A673 (cell line): Measurements from ENCODE around the gene GART. TPM values are rescaled to one million over a fixed set of nuclear protein-coding genes. Genes with fewer than 3 reads are reported as not detected.

Experiments used
- BruUV-seq: library from RNA; stranded (reverse); fragments of 400-500 nt; replicated peaks from 2 replicates; lab custom pipeline; 2021; lab: Mats Ljungman, UMichigan
- CTCF ChIA-PET: fragments of 300-600 bp; sonication (Branson Sonifier 250); formaldehyde crosslinking; loops from one replicate; lab custom pipeline; 2022; ENCODE audit warnings: antibody characterized with exemption; lab: Charles Lee
- POLR2A ChIA-PET: fragments of 300-600 bp; sonication (Branson Sonifier 250); formaldehyde crosslinking; loops from one replicate; lab custom pipeline; 2022; ENCODE audit warnings: antibody characterized with exemption; ENCODE audit not compliant: low non-redundant PET; lab: Charles Lee
- DNase-seq: peaks from one replicate; pipeline ENCODE4 v3.0.0-alpha.2; 2015; ENCODE audit warnings: low spot score
- H3K27ac ChIP-seq: fragments of 200-600 bp; sonication (generic); 2 replicates; pipeline ENCODE4 v1.5.1; 2016; ENCODE audit warnings: mixed run types, low read depth, mild to moderate bottlenecking, mixed read lengths, antibody characterized with exemption, low read length; ENCODE audit not compliant: poor library complexity, severe bottlenecking
- H3K27me3 ChIP-seq: fragments of 200-600 bp; sonication (generic); replicated peaks from 2 replicates; pipeline ENCODE4 v1.6.1; 2017; ENCODE audit warnings: mixed run types, low read depth, mild to moderate bottlenecking, mixed read lengths, antibody characterized with exemption, low read length; ENCODE audit not compliant: insufficient read depth, poor library complexity
- H3K36me3 ChIP-seq: fragments of 200-600 bp; sonication (generic); 2 replicates; pipeline ENCODE4 v1.6.1; 2016; ENCODE audit warnings: mixed run types, mild to moderate bottlenecking, mixed read lengths, antibody characterized with exemption, low read length; ENCODE audit not compliant: insufficient read depth, poor library complexity, severe bottlenecking
- H3K4me1 ChIP-seq: fragments of 200-600 bp; sonication (generic); 2 replicates; pipeline ENCODE4 v1.6.1; 2017; ENCODE audit warnings: mixed run types, mild to moderate bottlenecking, mixed read lengths, antibody characterized with exemption, low read length; ENCODE audit not compliant: insufficient read depth, poor library complexity, severe bottlenecking
- H3K4me3 ChIP-seq: fragments of 200-600 bp; sonication (generic); 2 replicates; pipeline ENCODE4 v1.5.1; 2016; ENCODE audit warnings: low read depth, mixed run types, mild to moderate bottlenecking, mixed read lengths, low read length; ENCODE audit not compliant: poor library complexity, severe bottlenecking
- H3K9me3 ChIP-seq: fragments of 200-600 bp; sonication (generic); 2 replicates; pipeline ENCODE4 v1.6.1; 2016; ENCODE audit warnings: mixed run types, low read depth, mild to moderate bottlenecking, mixed read lengths, antibody characterized with exemption, low read length; ENCODE audit not compliant: poor library complexity, severe bottlenecking
- EZH2 ChIP-seq: fragments of 200-600 bp; sonication (generic); IDR thresholded peaks from 2 replicates; pipeline ENCODE4 v1.6.1; 2017; ENCODE audit warnings: borderline replicate concordance, low read depth, mild to moderate bottlenecking, mixed read lengths, antibody characterized with exemption, low read length; ENCODE audit not compliant: poor library complexity, severe bottlenecking
- intact Hi-C: fragments of 100-400 bp; cut with micrococcal nuclease; formaldehyde crosslinking; loops from one replicate; pipeline ENCODE4 v1.10.0; 2022; ENCODE audit not compliant: unreplicated experiment
- total RNA-seq: library from RNA; stranded (reverse); gene quantifications from 2 replicates; pipeline ENCODE4 v1.2.3, GENCODE V29; 2021
- TF ChIP-seq, protein P1 (sequence below): fragments of 300-800, 200-600 bp; sonication (generic); conservative IDR thresholded peaks from 2 replicates; pipeline ENCODE4 v1.5.1; 2017; ENCODE audit warnings: low read depth, mild to moderate bottlenecking, antibody characterized with exemption, low read length, moderate library complexity, mixed read lengths

GART gene
- total RNA-seq, 1 experiment from 2014 or later = 210 TPM

DNA sequence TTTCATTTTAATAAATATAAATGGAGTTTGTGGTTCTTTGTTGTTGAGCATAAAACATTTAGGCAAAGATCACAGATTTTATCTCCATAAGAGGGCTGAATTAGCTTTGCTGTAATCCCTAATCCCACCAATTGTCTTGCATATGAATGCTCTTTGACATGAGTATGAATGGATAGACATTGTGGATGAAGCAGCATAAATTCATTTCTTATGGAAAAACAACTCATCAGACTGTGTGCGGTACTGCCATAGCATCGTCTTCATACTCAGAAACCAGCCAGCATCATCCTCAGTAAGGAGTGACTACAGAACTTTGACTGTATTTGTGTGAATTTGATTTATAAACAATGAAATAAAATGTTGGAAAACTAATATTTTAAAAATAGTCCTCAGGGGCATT, 20.5 kb upstream of the GART start:
- H3K36me3 ChIP-seq = peaks cover 84% of the 10 kb centered on the region
- no TSS peak for BruUV-seq
- TF ChIP-seq, protein P1, sequence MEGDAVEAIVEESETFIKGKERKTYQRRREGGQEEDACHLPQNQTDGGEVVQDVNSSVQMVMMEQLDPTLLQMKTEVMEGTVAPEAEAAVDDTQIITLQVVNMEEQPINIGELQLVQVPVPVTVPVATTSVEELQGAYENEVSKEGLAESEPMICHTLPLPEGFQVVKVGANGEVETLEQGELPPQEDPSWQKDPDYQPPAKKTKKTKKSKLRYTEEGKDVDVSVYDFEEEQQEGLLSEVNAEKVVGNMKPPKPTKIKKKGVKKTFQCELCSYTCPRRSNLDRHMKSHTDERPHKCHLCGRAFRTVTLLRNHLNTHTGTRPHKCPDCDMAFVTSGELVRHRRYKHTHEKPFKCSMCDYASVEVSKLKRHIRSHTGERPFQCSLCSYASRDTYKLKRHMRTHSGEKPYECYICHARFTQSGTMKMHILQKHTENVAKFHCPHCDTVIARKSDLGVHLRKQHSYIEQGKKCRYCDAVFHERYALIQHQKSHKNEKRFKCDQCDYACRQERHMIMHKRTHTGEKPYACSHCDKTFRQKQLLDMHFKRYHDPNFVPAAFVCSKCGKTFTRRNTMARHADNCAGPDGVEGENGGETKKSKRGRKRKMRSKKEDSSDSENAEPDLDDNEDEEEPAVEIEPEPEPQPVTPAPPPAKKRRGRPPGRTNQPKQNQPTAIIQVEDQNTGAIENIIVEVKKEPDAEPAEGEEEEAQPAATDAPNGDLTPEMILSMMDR = no peak
- TF ChIP-seq EZH2 = no peak
- CTCF ChIA-PET = no interaction called here
- no peaks in the 10 kb centered on the region for H3K27me3 ChIP-seq
- DNase-seq = no peak
- no peaks in the 10 kb centered on the region for H3K9me3 ChIP-seq
- POLR2A ChIA-PET = no interaction called here
- H3K4me1 ChIP-seq = no peaks in the 10 kb centered on the region
- intact Hi-C loops = no loop called here
- H3K27ac ChIP-seq = no peak overlapping the region
- H3K4me3 ChIP-seq = no peak overlapping the region

DNA sequence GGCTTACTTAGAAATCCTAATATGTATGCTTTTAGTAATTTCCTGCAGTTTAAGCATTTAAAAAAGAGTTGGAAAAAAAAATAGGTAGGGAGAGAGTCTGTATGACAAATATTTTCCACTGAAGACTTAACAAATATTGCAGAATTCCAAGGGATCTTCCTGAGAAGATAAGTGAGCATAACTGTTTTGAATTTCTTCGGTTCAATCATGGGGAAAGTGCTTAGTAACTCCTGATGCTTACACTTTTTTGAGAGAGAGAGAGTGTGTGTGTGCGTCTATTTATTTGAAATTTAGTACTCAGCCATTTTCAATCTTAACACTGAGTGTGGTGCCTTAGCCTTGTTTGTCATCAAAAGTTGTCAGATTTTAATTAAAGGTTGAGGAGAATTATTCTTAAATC, 19.5 kb upstream of the GART start:
- DNase-seq = no peak
- intact Hi-C loops = no loop called here
- ChIA-PET POLR2A (no interaction called here), CTCF (no interaction called here)
- H3K27ac ChIP-seq = no peak overlapping the region
- H3K4me3 ChIP-seq = no peak overlapping the region
- no peaks in the 10 kb centered on the region for H3K27me3 ChIP-seq
- H3K4me1 ChIP-seq = no peaks in the 10 kb centered on the region
- BruUV-seq = no TSS peak
- H3K9me3 ChIP-seq = no peaks in the 10 kb centered on the region
- no peak for TF ChIP-seq EZH2
- TF ChIP-seq, protein P1 = no peak
- H3K36me3 ChIP-seq = peaks cover 85% of the 10 kb centered on the region

DNA sequence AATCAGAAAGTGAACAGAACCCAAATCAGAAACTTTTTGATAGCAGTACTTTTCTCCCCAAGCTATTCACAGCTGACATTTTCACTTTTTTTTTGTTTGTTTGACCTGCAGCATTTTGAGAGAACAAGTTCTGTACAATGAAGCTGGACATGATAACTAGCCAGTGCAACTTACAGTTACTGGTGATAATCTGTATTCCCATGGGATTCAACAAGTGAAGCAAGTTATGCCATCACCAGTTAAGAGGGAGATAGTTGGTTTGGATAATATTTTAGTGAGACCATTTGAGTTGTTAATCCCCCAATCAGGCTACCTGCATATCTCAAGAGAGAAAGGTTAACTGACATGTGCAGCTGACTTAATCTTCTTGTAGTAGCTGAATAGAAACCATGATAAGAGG, 19.0 kb upstream of the GART start:
- H3K4me3 ChIP-seq = no peak overlapping the region
- H3K9me3 ChIP-seq = no peaks in the 10 kb centered on the region
- no peaks in the 10 kb centered on the region for H3K27me3 ChIP-seq
- no TSS peak for BruUV-seq
- H3K36me3 ChIP-seq = peaks cover 86% of the 10 kb centered on the region
- ChIA-PET CTCF (no interaction called here), POLR2A (no interaction called here)
- H3K4me1 ChIP-seq = no peaks in the 10 kb centered on the region
- intact Hi-C loops = no loop called here
- no peak overlapping the region for H3K27ac ChIP-seq
- no peak for DNase-seq
- TF ChIP-seq EZH2 = no peak
- TF ChIP-seq, protein P1 = no peak
